Gastroesophageal sphincter (tissue), 3 donors: ENCODE results near the gene KBTBD6.

ENCODE experiments used
- EP300 ChIP-seq: sonication (generic); formaldehyde crosslinking; IDR thresholded peaks from one replicate; pipeline ENCODE4 v1.6.1; 2017; ENCODE audit warnings: antibody characterized with exemption, mild to moderate bottlenecking
- POLR2A ChIP-seq, 2 donors: fragments of 450-650 bp; IDR thresholded peaks; one replicate each; pipeline ENCODE4 v1.6.1; 2017; ENCODE audit warnings: antibody characterized with exemption in 2 of 2, mild to moderate bottlenecking in 2 of 2, moderate library complexity in 1 of 2
- TF ChIP-seq, protein P1 (sequence below), 4 experiments: fragments of 200-600 bp in 2 of 4; fragments of 450-650 bp in 2 of 4; sonication (generic) in 1 of 4; IDR thresholded peaks; one replicate each; pipeline ENCODE4 v1.5.1; 2017 to 2019; ENCODE audit warnings: antibody characterized with exemption in 4 of 4, mild to moderate bottlenecking in 2 of 4, moderate library complexity in 2 of 4

DNA sequence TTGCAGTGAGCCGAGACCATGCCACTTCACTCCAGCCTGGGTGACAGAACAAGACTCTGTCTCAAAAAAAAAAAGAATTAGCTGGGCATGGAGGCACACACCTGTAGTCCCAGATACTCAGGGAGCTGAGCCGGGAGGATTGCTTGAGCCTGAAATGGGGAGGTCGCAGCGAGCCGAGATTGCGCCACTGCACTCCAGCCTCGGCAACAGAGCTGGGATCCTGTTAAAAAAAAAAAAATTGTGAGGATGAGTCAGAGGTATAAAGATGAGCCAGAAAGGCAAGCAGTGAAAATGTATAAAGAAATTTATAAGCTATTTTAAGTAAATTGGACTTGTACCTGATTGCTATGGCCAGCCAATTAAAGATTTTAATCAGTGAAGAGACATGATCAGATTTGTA, 21.1 kb downstream of the KBTBD6 start:
- TF ChIP-seq, protein P1, sequence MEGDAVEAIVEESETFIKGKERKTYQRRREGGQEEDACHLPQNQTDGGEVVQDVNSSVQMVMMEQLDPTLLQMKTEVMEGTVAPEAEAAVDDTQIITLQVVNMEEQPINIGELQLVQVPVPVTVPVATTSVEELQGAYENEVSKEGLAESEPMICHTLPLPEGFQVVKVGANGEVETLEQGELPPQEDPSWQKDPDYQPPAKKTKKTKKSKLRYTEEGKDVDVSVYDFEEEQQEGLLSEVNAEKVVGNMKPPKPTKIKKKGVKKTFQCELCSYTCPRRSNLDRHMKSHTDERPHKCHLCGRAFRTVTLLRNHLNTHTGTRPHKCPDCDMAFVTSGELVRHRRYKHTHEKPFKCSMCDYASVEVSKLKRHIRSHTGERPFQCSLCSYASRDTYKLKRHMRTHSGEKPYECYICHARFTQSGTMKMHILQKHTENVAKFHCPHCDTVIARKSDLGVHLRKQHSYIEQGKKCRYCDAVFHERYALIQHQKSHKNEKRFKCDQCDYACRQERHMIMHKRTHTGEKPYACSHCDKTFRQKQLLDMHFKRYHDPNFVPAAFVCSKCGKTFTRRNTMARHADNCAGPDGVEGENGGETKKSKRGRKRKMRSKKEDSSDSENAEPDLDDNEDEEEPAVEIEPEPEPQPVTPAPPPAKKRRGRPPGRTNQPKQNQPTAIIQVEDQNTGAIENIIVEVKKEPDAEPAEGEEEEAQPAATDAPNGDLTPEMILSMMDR (IDR thresholded peaks at IDR 0.05), result no peak
- TF ChIP-seq POLR2A (IDR thresholded peaks at IDR 0.05), result no peak
- TF ChIP-seq EP300, result no peak
